ENCODE results near the gene MEIS2.

The MEIS2 gene

GRCh38 chr15:36896949-36897348 lies 203.4 kb downstream of the MEIS2 start:
- 8 to 10% methylated on average over 3 of the region's 3 CpGs for WGBS, 2 experiments
- H3K9me3 ChIP-seq (ENCODE audit: control insufficient read depth, low read length) = no peaks in the 10 kb centered on the region
- H3K27ac ChIP-seq (ENCODE audit: insufficient read depth, low read depth, low read length, poor library complexity, severe bottlenecking) = peak overlapping the region; percentile 66
- H3K36me3 ChIP-seq (ENCODE audit: control insufficient read depth, insufficient read depth, low read length) = peaks cover 5% of the 10 kb centered on the region
- H3K27me3 ChIP-seq (ENCODE audit: control insufficient read depth, insufficient read depth, low read length, poor library complexity, severe bottlenecking) = no peaks in the 10 kb centered on the region
- peaks cover 44% of the 10 kb centered on the region for H3K4me1 ChIP-seq (ENCODE audit: control insufficient read depth, insufficient read depth, low read length)
- H3K4me3 ChIP-seq (ENCODE audit: insufficient read depth, low read depth, low read length) = no peak overlapping the region

- Histone ChIP-seq H3K27me3 (ENCODE audit: control insufficient read depth, insufficient read depth, low read length, poor library complexity, severe bottlenecking) (peaks cover 11% of the 10 kb centered on the region), H3K4me1 (ENCODE audit: control insufficient read depth, insufficient read depth, low read length) (peaks cover 34% of the 10 kb centered on the region), H3K9me3 (ENCODE audit: control insufficient read depth, low read length) (no peaks in the 10 kb centered on the region), H3K27ac (ENCODE audit: insufficient read depth, low read depth, low read length, poor library complexity, severe bottlenecking) (no peak overlapping the region), H3K36me3 (ENCODE audit: control insufficient read depth, insufficient read depth, low read length) (peaks cover 5% of the 10 kb centered on the region), H3K4me3 (ENCODE audit: insufficient read depth, low read depth, low read length) (no peak overlapping the region)
- WGBS, 2 experiments = 93 to 98% methylated on average over 4 of the region's 4 CpGs
Observed at GRCh38 chr15:36894075-36894474, 206.3 kb downstream of the MEIS2 start.

DNA sequence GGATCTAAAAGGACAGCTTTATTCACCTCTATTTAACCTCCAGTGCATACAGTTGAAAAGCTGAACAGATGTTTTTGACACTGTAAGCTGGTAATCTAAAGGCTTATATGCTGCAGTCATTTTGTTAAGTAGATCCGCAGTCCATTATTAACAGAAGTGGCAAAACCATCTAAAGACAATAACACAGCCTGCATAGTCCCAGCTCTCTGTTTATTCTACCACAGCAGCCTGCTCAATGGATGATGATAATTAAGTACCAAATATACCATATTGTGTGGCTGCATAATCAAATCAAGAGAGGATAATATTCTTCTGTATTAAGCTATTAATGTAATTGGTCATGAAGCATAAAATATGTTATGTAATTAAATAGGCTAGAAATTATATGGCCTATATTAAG lies 207.1 kb downstream of the MEIS2 start:
- 88 to 100% methylated on average over 1 of the region's 1 CpG for WGBS, 2 experiments

GRCh38 chr15:36888011-36888992 lies 212.0 kb downstream of the MEIS2 start:
- Histone ChIP-seq H3K27me3 (ENCODE audit: control insufficient read depth, insufficient read depth, low read length, poor library complexity, severe bottlenecking) (peaks cover 68% of the 10 kb centered on the region), H3K27ac (ENCODE audit: insufficient read depth, low read depth, low read length, poor library complexity, severe bottlenecking) (peak overlapping the region; percentile 84), H3K4me1 (ENCODE audit: control insufficient read depth, insufficient read depth, low read length) (peaks cover 36% of the 10 kb centered on the region), H3K4me3 (ENCODE audit: insufficient read depth, low read depth, low read length) (peak overlapping the region; percentile 29), H3K9me3 (ENCODE audit: control insufficient read depth, low read length) (no peaks in the 10 kb centered on the region), H3K36me3 (ENCODE audit: control insufficient read depth, insufficient read depth, low read length) (peaks cover 5% of the 10 kb centered on the region)
- WGBS, 2 experiments = 1 to 2% methylated on average over 51 of the region's 51 CpGs

More for the DNA sequence above, 207.1 kb downstream of the MEIS2 start:
- Histone ChIP-seq H3K27me3 (ENCODE audit: control insufficient read depth, insufficient read depth, low read length, poor library complexity, severe bottlenecking) (peaks cover 19% of the 10 kb centered on the region), H3K4me1 (ENCODE audit: control insufficient read depth, insufficient read depth, low read length) (peaks cover 38% of the 10 kb centered on the region), H3K4me3 (ENCODE audit: insufficient read depth, low read depth, low read length) (no peak overlapping the region), H3K9me3 (ENCODE audit: control insufficient read depth, low read length) (no peaks in the 10 kb centered on the region), H3K27ac (ENCODE audit: insufficient read depth, low read depth, low read length, poor library complexity, severe bottlenecking) (no peak overlapping the region), H3K36me3 (ENCODE audit: control insufficient read depth, insufficient read depth, low read length) (peaks cover 5% of the 10 kb centered on the region)

GRCh38 chr15:36887214-36887961 lies 213.0 kb downstream of the MEIS2 start:
- no peaks in the 10 kb centered on the region for H3K9me3 ChIP-seq (ENCODE audit: control insufficient read depth, low read length)
- WGBS, 2 experiments = 0% methylated on average over 29 to 31 of the region's 35 CpGs
- peak overlapping the region; percentile 84 for H3K27ac ChIP-seq (ENCODE audit: insufficient read depth, low read depth, low read length, poor library complexity, severe bottlenecking)
- H3K27me3 ChIP-seq (ENCODE audit: control insufficient read depth, insufficient read depth, low read length, poor library complexity, severe bottlenecking) = peaks cover 77% of the 10 kb centered on the region
- H3K36me3 ChIP-seq (ENCODE audit: control insufficient read depth, insufficient read depth, low read length) = peaks cover 5% of the 10 kb centered on the region
- peaks cover 43% of the 10 kb centered on the region for H3K4me1 ChIP-seq (ENCODE audit: control insufficient read depth, insufficient read depth, low read length)
- H3K4me3 ChIP-seq (ENCODE audit: insufficient read depth, low read depth, low read length) = peak overlapping the region; percentile 29

DNA sequence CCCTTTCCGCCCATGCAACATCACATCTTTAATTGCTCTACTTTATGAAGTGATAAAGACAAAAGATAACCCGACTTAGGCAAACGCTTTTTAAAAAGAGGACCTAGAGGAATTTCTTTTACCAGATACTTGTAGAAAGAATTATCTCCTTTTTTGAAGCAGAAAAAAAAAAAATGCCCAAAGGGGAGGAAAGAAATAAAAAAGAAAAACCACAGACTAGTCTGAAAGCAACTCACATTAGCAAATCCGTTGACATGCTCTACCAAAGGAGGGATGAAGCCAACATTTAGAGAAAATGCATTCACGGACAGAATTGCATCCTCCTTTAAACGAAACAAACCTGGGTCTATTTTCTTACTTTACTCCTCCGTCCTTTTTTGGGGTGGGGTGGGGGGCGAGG lies 213.6 kb downstream of the MEIS2 start:
- H3K9me3 ChIP-seq (ENCODE audit: control insufficient read depth, low read length) = no peaks in the 10 kb centered on the region
- H3K4me3 ChIP-seq (ENCODE audit: insufficient read depth, low read depth, low read length) = peak overlapping the region; percentile 29
- H3K27me3 ChIP-seq (ENCODE audit: control insufficient read depth, insufficient read depth, low read length, poor library complexity, severe bottlenecking) = peaks cover 84% of the 10 kb centered on the region
- H3K27ac ChIP-seq (ENCODE audit: insufficient read depth, low read depth, low read length, poor library complexity, severe bottlenecking) = peak overlapping the region; percentile 84
- H3K4me1 ChIP-seq (ENCODE audit: control insufficient read depth, insufficient read depth, low read length) = peaks cover 45% of the 10 kb centered on the region
- no peaks in the 10 kb centered on the region for H3K36me3 ChIP-seq (ENCODE audit: control insufficient read depth, insufficient read depth, low read length)
- 5 to 7% methylated on average over 5 to 8 of the region's 8 CpGs for WGBS, 2 experiments

- H3K9me3 ChIP-seq (ENCODE audit: control insufficient read depth, low read length) = no peaks in the 10 kb centered on the region
- H3K27me3 ChIP-seq (ENCODE audit: control insufficient read depth, insufficient read depth, low read length, poor library complexity, severe bottlenecking) = peaks cover 89% of the 10 kb centered on the region
- peaks cover 48% of the 10 kb centered on the region for H3K4me1 ChIP-seq (ENCODE audit: control insufficient read depth, insufficient read depth, low read length)
- H3K27ac ChIP-seq (ENCODE audit: insufficient read depth, low read depth, low read length, poor library complexity, severe bottlenecking) = peak overlapping the region; percentile 52
- H3K36me3 ChIP-seq (ENCODE audit: control insufficient read depth, insufficient read depth, low read length) = no peaks in the 10 kb centered on the region
- H3K4me3 ChIP-seq (ENCODE audit: insufficient read depth, low read depth, low read length) = peak overlapping the region; percentile 29
- WGBS, 2 experiments = 2 to 3% methylated on average over 10 to 13 of the region's 13 CpGs
Observed at GRCh38 chr15:36886191-36886590, 214.2 kb downstream of the MEIS2 start.

- Histone ChIP-seq H3K36me3 (ENCODE audit: control insufficient read depth, insufficient read depth, low read length) (no peaks in the 10 kb centered on the region), H3K27ac (ENCODE audit: insufficient read depth, low read depth, low read length, poor library complexity, severe bottlenecking) (peak overlapping the region; percentile 52), H3K27me3 (ENCODE audit: control insufficient read depth, insufficient read depth, low read length, poor library complexity, severe bottlenecking) (peaks cover 93% of the 10 kb centered on the region), H3K4me3 (ENCODE audit: insufficient read depth, low read depth, low read length) (peak overlapping the region; percentile 29), H3K4me1 (ENCODE audit: control insufficient read depth, insufficient read depth, low read length) (peaks cover 53% of the 10 kb centered on the region), H3K9me3 (ENCODE audit: control insufficient read depth, low read length) (no peaks in the 10 kb centered on the region)
- 4% methylated on average over 3 of the region's 3 CpGs for WGBS, 2 experiments
Observed at GRCh38 chr15:36885771-36886170, 214.6 kb downstream of the MEIS2 start.

- H3K27me3 ChIP-seq (ENCODE audit: control insufficient read depth, insufficient read depth, low read length, poor library complexity, severe bottlenecking) = peaks cover 99% of the 10 kb centered on the region
- H3K4me3 ChIP-seq (ENCODE audit: insufficient read depth, low read depth, low read length) = peak overlapping the region; percentile 35
- WGBS, 2 experiments = 8 to 9% methylated on average over 6 to 7 of the region's 7 CpGs
- no peaks in the 10 kb centered on the region for H3K36me3 ChIP-seq (ENCODE audit: control insufficient read depth, insufficient read depth, low read length)
- no peak overlapping the region for H3K27ac ChIP-seq (ENCODE audit: insufficient read depth, low read depth, low read length, poor library complexity, severe bottlenecking)
- H3K9me3 ChIP-seq (ENCODE audit: control insufficient read depth, low read length) = no peaks in the 10 kb centered on the region
- H3K4me1 ChIP-seq (ENCODE audit: control insufficient read depth, insufficient read depth, low read length) = peaks cover 60% of the 10 kb centered on the region
Observed at GRCh38 chr15:36884936-36885635, 215.3 kb downstream of the MEIS2 start.

Measured in ectodermal cell (in vitro differentiated cells).